SK-N-SH (cell line): ENCODE data around the gene RIOK3. TPM values are rescaled to one million over a fixed set of nuclear protein-coding genes. Genes with fewer than 3 reads are reported as not detected.
A peak's percentile ranks its signal among the peaks of the same experiment; 100 is the strongest.
"Not testable (repeated sequence)": the region's sequence is repeated elsewhere in the genome, so short reads cannot be mapped to it uniquely, and the experiment has no call there.

Experiments
- CTCF ChIA-PET: fragments of 300-600, 350-600 bp; formaldehyde crosslinking; extraction: SDS; loops from one replicate; lab custom pipeline; 2021; lab: Yijun Ruan, JAX
- POLR2A ChIA-PET: fragments of 350-600 bp; sonication (Branson Sonifier 250); formaldehyde crosslinking; extraction: SDS; loops from one replicate; lab custom pipeline; 2020; ENCODE audit warnings: antibody characterized with exemption, inconsistent platforms; lab: Yijun Ruan, JAX
- DNase-seq: peaks from one replicate; pipeline ENCODE4 v3.0.0; 2012
- H2AFZ ChIP-seq: fragments of 200-600 bp; sonication (generic); 2 replicates; pipeline ENCODE4 v1.8.1; 2016; ENCODE audit warnings: antibody characterized with exemption, mild to moderate bottlenecking, low read depth
- H3F3A ChIP-seq: fragments of 200-600 bp; sonication (generic); replicated peaks from 2 replicates; pipeline ENCODE3; 2016; ENCODE audit warnings: antibody characterized with exemption, mild to moderate bottlenecking; ENCODE audit not compliant: insufficient read depth
- H3K27ac ChIP-seq, 2 experiments: fragments of 200-500 bp in 1 of 2; fragments of 200-600 bp in 1 of 2; sonication (Bioruptor generic) in 1 of 2; sonication (generic), shearing (Covaris generic) in 1 of 2; 2 replicates each; pipeline versions ENCODE4 v1.5.1 to v1.6.1; 2014 to 2016; ENCODE audit warnings: low read depth in 2 of 2, inconsistent platforms in 1 of 2, low read length in 1 of 2, mild to moderate bottlenecking in 1 of 2, mixed read lengths in 1 of 2
- H3K27me3 ChIP-seq: fragments of 200-600 bp; sonication (generic), shearing (Covaris generic); 2 replicates; pipeline ENCODE4 v1.6.1; 2016; ENCODE audit warnings: mixed run types; ENCODE audit not compliant: insufficient read depth
- H3K36me3 ChIP-seq, 2 experiments: fragments of 200-500 bp in 1 of 2; fragments of 200-600 bp in 1 of 2; sonication (Bioruptor generic) in 1 of 2; sonication (generic) in 1 of 2; replicated peaks in 1 of 2; 2 replicates each; pipeline versions ENCODE3 to v1.5.1; 2014 to 2016; ENCODE audit warnings: low read length in 1 of 2, mild to moderate bottlenecking in 1 of 2; ENCODE audit not compliant: insufficient read depth in 2 of 2, control insufficient read depth in 1 of 2
- H3K4me1 ChIP-seq, 2 experiments: fragments of 200-500 bp in 1 of 2; fragments of 200-600 bp in 1 of 2; sonication (Bioruptor generic) in 1 of 2; sonication (generic), shearing (Covaris generic) in 1 of 2; 2 replicates each; pipeline versions ENCODE4 v1.5.1 to v1.6.1; 2014 to 2016; ENCODE audit warnings: low read depth in 1 of 2, low read length in 1 of 2, mixed run types in 1 of 2; ENCODE audit not compliant: insufficient read depth in 2 of 2, control insufficient read depth in 1 of 2
- H3K4me2 ChIP-seq: fragments of 200-600 bp; sonication (generic), shearing (Covaris generic); 2 replicates; pipeline ENCODE4 v1.6.1; 2017; ENCODE audit warnings: mixed run types
- H3K4me3 ChIP-seq, 2 experiments: fragments of 200-500 bp in 1 of 2; fragments of 200-600 bp in 1 of 2; sonication (Bioruptor generic) in 1 of 2; sonication (generic), shearing (Covaris generic) in 1 of 2; 2 replicates each; pipeline versions ENCODE4 v1.5.1 to v1.8.1; 2014 to 2016; ENCODE audit warnings: low read depth in 2 of 2, inconsistent platforms in 1 of 2, low read length in 1 of 2, mild to moderate bottlenecking in 1 of 2, mixed read lengths in 1 of 2, moderate library complexity in 1 of 2
- H3K79me2 ChIP-seq: fragments of 200-600 bp; sonication (generic); 2 replicates; pipeline ENCODE4 v1.8.1; 2017; ENCODE audit warnings: mild to moderate bottlenecking; ENCODE audit not compliant: insufficient read depth
- H3K9ac ChIP-seq: fragments of 200-600 bp; sonication (generic); 2 replicates; pipeline ENCODE4 v1.6.1; 2017; ENCODE audit warnings: mixed run types
- H3K9me2 ChIP-seq: fragments of 200-600 bp; sonication (generic); 2 replicates; pipeline ENCODE4 v1.6.1; 2017; ENCODE audit warnings: mixed run types
- H3K9me3 ChIP-seq: fragments of 200-600 bp; sonication (generic); 2 replicates; pipeline ENCODE4 v1.6.1; 2017; ENCODE audit warnings: mixed run types, mild to moderate bottlenecking, moderate library complexity
- H4K20me1 ChIP-seq: fragments of 200-600 bp; sonication (generic); 2 replicates; pipeline ENCODE4 v1.6.1; 2017; ENCODE audit warnings: mild to moderate bottlenecking, mixed run types; ENCODE audit not compliant: insufficient read depth
- CHD2 ChIP-seq: fragments of 150-350 bp; IDR thresholded peaks from 2 replicates; pipeline ENCODE4 v1.6.1; 2018; ENCODE audit warnings: low read length; ENCODE audit not compliant: partially characterized antibody
- EP300 ChIP-seq, 2 experiments: IDR thresholded peaks; 2 replicates each; pipeline versions ENCODE4 v1.4.0 to v1.6.1; 2012; ENCODE audit warnings: borderline replicate concordance in 1 of 2, low read depth in 1 of 2, low read length in 1 of 2
- EZH2phosphoT487 ChIP-seq: fragments of 200-600 bp; sonication (generic); IDR thresholded peaks from 2 replicates; pipeline ENCODE4 v1.6.1; 2017; ENCODE audit warnings: low read depth, mixed run types, mild to moderate bottlenecking, antibody characterized with exemption, moderate library complexity, borderline replicate concordance
- GATA2 ChIP-seq: sonication (generic); formaldehyde crosslinking; IDR thresholded peaks from 2 replicates; pipeline ENCODE4 v1.5.0; 2020; ENCODE audit warnings: mild to moderate bottlenecking, missing genetic modification reagents
- IRF3 ChIP-seq: fragments of 150-350 bp; IDR thresholded peaks from 2 replicates; pipeline ENCODE4 v1.6.1; 2016; ENCODE audit warnings: mild to moderate bottlenecking, low read depth, low read length
- MAX ChIP-seq: IDR thresholded peaks from 2 replicates; pipeline ENCODE4 v1.4.0; 2012; ENCODE audit warnings: low read depth
- MEF2A ChIP-seq: IDR thresholded peaks from 2 replicates; pipeline ENCODE4 v1.4.0; 2012; ENCODE audit warnings: low read depth, borderline replicate concordance
- MXI1 ChIP-seq: IDR thresholded peaks from 2 replicates; pipeline ENCODE4 v1.6.1; 2012; ENCODE audit warnings: mild to moderate bottlenecking, low read depth, low read length, improper control_type of control experiment
- NRF1 ChIP-seq: IDR thresholded peaks from 2 replicates; pipeline ENCODE4 v1.6.1; 2012; ENCODE audit warnings: low read depth, mild to moderate bottlenecking, low read length
- PBX3 ChIP-seq: IDR thresholded peaks from 2 replicates; pipeline ENCODE4; 2012
- RCOR1 ChIP-seq: fragments of 150-350 bp; IDR thresholded peaks from 2 replicates; pipeline ENCODE4 v1.6.1; 2017; ENCODE audit warnings: antibody characterized with exemption, low read length
- RFX5 ChIP-seq: IDR thresholded peaks from 2 replicates; pipeline ENCODE4 v1.6.1; 2012; ENCODE audit warnings: mild to moderate bottlenecking, improper control_type of control experiment, low read length
- SMC3 ChIP-seq: IDR thresholded peaks from 2 replicates; pipeline ENCODE4 v1.6.1; 2012; ENCODE audit warnings: low read depth, low read length, improper control_type of control experiment
- TAF1 ChIP-seq: IDR thresholded peaks from 2 replicates; pipeline ENCODE4 v1.6.1; 2012; ENCODE audit warnings: low read depth, mild to moderate bottlenecking, low read length, moderate library complexity, borderline replicate concordance
- TCF12 ChIP-seq: IDR thresholded peaks from 2 replicates; pipeline ENCODE4 v1.4.0; 2012
- TEAD4 ChIP-seq: IDR thresholded peaks from 2 replicates; pipeline ENCODE4 v1.4.0; 2012; ENCODE audit warnings: mild to moderate bottlenecking, borderline replicate concordance; ENCODE audit not compliant: insufficient read depth
- USF1 ChIP-seq: IDR thresholded peaks from 2 replicates; pipeline ENCODE4 v1.4.0; 2012; ENCODE audit warnings: low read depth, borderline replicate concordance
- USF2 ChIP-seq: fragments of 150-350 bp; IDR thresholded peaks from 2 replicates; pipeline ENCODE4 v1.6.1; 2017; ENCODE audit warnings: antibody characterized with exemption, low read length, low read depth, borderline replicate concordance
- YY1 ChIP-seq: IDR thresholded peaks from 2 replicates; pipeline ENCODE4 v1.4.0; 2012; ENCODE audit warnings: low read depth, mild to moderate bottlenecking
- WGBS: methylation state at CpG from one replicate; pipeline ENCODE4 v1.1.6; 2017; ENCODE audit warnings: low lambda C conversion rate; 5-methylcytosine and 5-hydroxymethylcytosine counted together
- polyA plus RNA-seq, 3 experiments: library from polyadenylated mRNA; depleted of rRNA; stranded (reverse); fragments of >200 nt; gene quantifications; 2 replicates each; pipeline ENCODE4 v1.2.3, GENCODE V29; 2012

RIOK3 gene
- polyA plus RNA-seq, 1 of the 3 experiments (the other 2 are of a cell fraction) = 12.3 TPM

GRCh38 chr18:23504720-23505119, 51.6 kb downstream of the RIOK3 start:
- Histone ChIP-seq H3K36me3 (peaks cover 11 to 17% of the 10 kb centered on the region in 2 experiments), H3K9ac (peak overlapping the region; percentile 94; the same call in 1 of the 2 replicates), H3K27ac (no peak overlapping the region), H3K79me2 (peaks cover 42% of the 10 kb centered on the region), H3K4me2 (peak overlapping the region; percentile 89), H3K9me2 (no peaks in the 10 kb centered on the region), H3K27me3 (no peaks in the 10 kb centered on the region), H4K20me1 (0 out of 2 replicates have a peak, but pooled peaks cover 8% of the 10 kb centered on the region), H3K9me3 (no peaks in the 10 kb centered on the region), H3K4me1 (peaks cover 8 to 20% of the 10 kb centered on the region in 2 experiments; a peak in 1 of 4 replicates), H2AFZ (no peak overlapping the region; the same call in 1 of the 2 replicates), H3K4me3 (peak overlapping the region in 1 of 2 experiments; percentile 96; a peak in 3 of 4 replicates), H3F3A (peaks cover 5% of the 10 kb centered on the region)
- WGBS = 97% methylated on average over 3 of the region's 3 CpGs
- TF ChIP-seq SMC3 = no peak
- TF ChIP-seq TEAD4 = no peak
- TF ChIP-seq EZH2phosphoT487 = no peak
- TF ChIP-seq RCOR1 = no peak
- no peak for TF ChIP-seq PBX3
- TF ChIP-seq MAX = no peak
- no peak for TF ChIP-seq RFX5
- TF ChIP-seq TAF1 = no peak
- DNase-seq = no peak
- CTCF ChIA-PET = interaction anchor here (0.6 to 4.5 kb wide), 7 partner anchors 9 to 603 kb away, joined by 3 to 20 read pairs (median 4); no protein-coding TSS in a partner anchor
- POLR2A ChIA-PET = no interaction called here

- H3F3A ChIP-seq = peaks cover 5% of the 10 kb centered on the region
- no peaks in the 10 kb centered on the region for H3K9me3 ChIP-seq
- 0 out of 2 replicates have a peak, but pooled peaks cover 8% of the 10 kb centered on the region for H4K20me1 ChIP-seq
- CTCF ChIA-PET = interaction anchor here (0.6 to 4.5 kb wide), 4 partner anchors 8 to 211 kb away, joined by 3 to 20 read pairs (median 12); no protein-coding TSS in a partner anchor
- H3K79me2 ChIP-seq = peaks cover 42% of the 10 kb centered on the region
- H3K9me2 ChIP-seq = no peaks in the 10 kb centered on the region
- no peak overlapping the region for H3K4me3 ChIP-seq
- 96% methylated on average over 6 of the region's 6 CpGs for WGBS
- no peak overlapping the region for H3K27ac ChIP-seq
- no peaks in the 10 kb centered on the region for H3K27me3 ChIP-seq
- peaks cover 8 to 20% of the 10 kb centered on the region in 2 experiments; a peak in 1 of 4 replicates for H3K4me1 ChIP-seq
- DNase-seq = peak; percentile 29
- no peak overlapping the region for H3K9ac ChIP-seq
- H3K36me3 ChIP-seq = peaks cover 14 to 32% of the 10 kb centered on the region in 2 experiments
- no peak for TF ChIP-seq YY1
- no peak for TF ChIP-seq IRF3
- TF ChIP-seq USF1 = no peak
- TF ChIP-seq SMC3 = no peak
- TF ChIP-seq CHD2 = no peak
- no peak for TF ChIP-seq NRF1
- TF ChIP-seq MEF2A = no peak
- TF ChIP-seq TCF12 = no peak
- TF ChIP-seq MXI1 = no peak
- peak; percentile 67 for TF ChIP-seq GATA2
- no peak for TF ChIP-seq USF2
- peak in 1 of 2 experiments; percentile 52; a peak in 2 of 4 replicates for TF ChIP-seq EP300 (IDR thresholded peaks at IDR 0.05; ENCODE audit: borderline replicate concordance in 1 of 2, low read depth in 1 of 2, low read length in 1 of 2)
- no peak overlapping the region for H2AFZ ChIP-seq
- H3K4me2 ChIP-seq = no peak overlapping the region
- POLR2A ChIA-PET = no interaction called here
Measured at GRCh38 chr18:23506393-23506792, 53.3 kb downstream of the RIOK3 start.

- POLR2A ChIA-PET, DNase-seq: not testable (repeated sequence)
- WGBS = 92% methylated on average over 2 of the region's 2 CpGs
Measured at GRCh38 chr18:23510923-23511322, 57.8 kb downstream of the RIOK3 start.

More at GRCh38 chr18:23510923-23511322, 57.8 kb downstream of the RIOK3 start:
- H3K27ac ChIP-seq, H3K9ac ChIP-seq, H3K4me3 ChIP-seq, H2AFZ ChIP-seq, H3K4me2 ChIP-seq, H4K20me1 ChIP-seq, H3K27me3 ChIP-seq, H3K9me2 ChIP-seq, H3K9me3 ChIP-seq: not testable (repeated sequence)
- Histone ChIP-seq H3F3A (peaks cover 12% of the 10 kb centered on the region), H3K4me1 (peaks cover 0 to 12% of the 10 kb centered on the region in 2 experiments; a peak in 1 of 4 replicates), H3K36me3 (peaks cover 16 to 44% of the 10 kb centered on the region in 2 experiments), H3K79me2 (peaks cover 16% of the 10 kb centered on the region; the same call in 1 of the 2 replicates)
- CTCF ChIA-PET = interaction anchor here (1.7 to 3.6 kb wide), 2 partner anchors 12 to 192 kb away, joined by 8 to 15 read pairs; no protein-coding TSS in a partner anchor
